Naive thymus-derived CD8-positive, alpha-beta T cell (primary cell): ENCODE data around the gene ZBTB39. TPM values are rescaled to one million over a fixed set of nuclear protein-coding genes. Genes with fewer than 3 reads are reported as not detected.

Experiments
- ATAC-seq, 2 donors: fragments of 150-1000 bp; cut with Tn5 transposase in 1 of 2; sonication (Bioruptor Pico), chemical (Tn5 transposase) in 1 of 2; 1 replicate in 1 of 2; 2 replicates in 1 of 2; pipeline ENCODE4 v1.10.0; 2021; ENCODE audit warnings: mild to moderate bottlenecking in 2 of 2, moderate library complexity in 2 of 2
- POLR2A ChIA-PET: fragments of 350-600 bp; sonication (Branson Sonifier 250); formaldehyde crosslinking; loops from one replicate; lab custom pipeline; 2021; ENCODE audit warnings: antibody characterized with exemption; lab: Charles Lee
- DNase-seq, 10 donors: peaks; one replicate each; pipeline versions ENCODE4 v3.0.0 to v3.0.0-alpha.2; 2020 to 2022
- H3K27ac Mint-ChIP-seq, 10 donors: one replicate each; pipeline ENCODE4 v1.8.0; 2020 to 2022; ENCODE audit warnings: mild to moderate bottlenecking in 10 of 10, mixed read lengths in 10 of 10, moderate library complexity in 4 of 10, inconsistent platforms in 1 of 10
- H3K27me3 Mint-ChIP-seq, 5 donors: one replicate each; pipeline ENCODE4 v1.8.0; 2021 to 2022; ENCODE audit warnings: mixed read lengths in 5 of 5
- H3K36me3 Mint-ChIP-seq, 3 donors: one replicate each; pipeline ENCODE4 v1.8.0; 2020 to 2022; ENCODE audit warnings: mixed read lengths in 3 of 3, mild to moderate bottlenecking in 2 of 3, inconsistent platforms in 1 of 3
- H3K4me1 Mint-ChIP-seq, 4 donors: one replicate each; pipeline ENCODE4 v1.8.0; 2021 to 2022; ENCODE audit warnings: mixed read lengths in 4 of 4
- H3K4me3 Mint-ChIP-seq, 10 donors: one replicate each; pipeline ENCODE4 v1.8.0; 2020 to 2022; ENCODE audit warnings: mild to moderate bottlenecking in 10 of 10, mixed read lengths in 10 of 10, moderate library complexity in 6 of 10, inconsistent platforms in 1 of 10
- H3K9me3 Mint-ChIP-seq, 9 donors: one replicate each; pipeline ENCODE4 v1.8.0; 2020 to 2022; ENCODE audit warnings: mixed read lengths in 9 of 9, mild to moderate bottlenecking in 3 of 9, inconsistent platforms in 1 of 9, moderate library complexity in 1 of 9
- polyA plus RNA-seq, 3 donors: library from polyadenylated mRNA; unstranded; fragments of 300-500 nt; fragmentation: Illumina TruSeq; gene quantifications; one replicate each; pipeline ENCODE4 v1.2.3, GENCODE V29; 2021
- total RNA-seq, 8 experiments: library from RNA in 2 of 8; stranded (reverse) in 2 of 8; gene quantifications; one replicate each; pipeline ENCODE4 v1.2.3 and lab custom pipeline; 2021 to 2026

ZBTB39 gene
- total and polyA plus RNA-seq, 5 experiments from 2014 or later, result 1.7 to 11.2 (median 2.8) TPM

DNA sequence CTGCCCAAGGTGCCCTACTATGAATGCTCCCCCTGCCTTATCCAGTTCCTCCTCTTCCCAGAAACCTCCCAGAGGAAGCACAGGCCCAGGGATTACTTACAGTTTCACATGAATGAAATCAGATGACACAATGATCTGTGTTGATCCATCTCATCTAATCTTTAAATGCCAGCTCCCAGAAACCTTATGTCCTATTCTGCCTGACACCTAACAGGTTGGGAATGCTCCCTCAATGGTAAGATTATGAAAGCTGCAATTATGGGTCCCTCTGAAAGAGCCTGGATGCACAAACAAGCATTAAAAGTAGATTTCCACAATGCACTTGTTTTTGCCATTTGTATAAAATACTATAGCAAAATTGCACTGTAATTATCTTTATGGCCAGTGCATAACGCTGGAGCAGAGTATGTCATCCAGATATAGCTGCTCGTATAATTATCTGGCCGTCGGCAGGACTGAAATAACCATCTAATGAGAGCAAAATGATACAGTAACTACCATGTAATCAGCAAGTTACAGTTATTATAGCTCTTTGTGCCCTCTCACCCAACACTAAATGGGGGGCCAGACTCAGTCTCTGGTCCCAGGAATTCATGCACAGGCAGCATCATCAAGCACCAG, 4.4 kb upstream of the ZBTB39 start:
- POLR2A ChIA-PET, result interaction anchor here (1.4 kb wide), 1 partner anchor 101 kb away, joined by 4 read pairs; the partner anchor contains the start of gene STAT6
- Mint-ChIP-seq H3K27me3 (peaks cover 0 to 11% (median 0%) of the 10 kb centered on the region in 5 donors), H3K9me3 (no peaks in the 10 kb centered on the region), H3K36me3 (no peaks in the 10 kb centered on the region), H3K4me3 (no peak overlapping the region), H3K27ac (peak overlapping the region in 2 of 10 donors; percentile 71 to 90), H3K4me1 (peaks cover 21 to 38% (median 33%) of the 10 kb centered on the region in 4 donors)
- ATAC-seq, result no peak
- no peak for DNase-seq

DNA sequence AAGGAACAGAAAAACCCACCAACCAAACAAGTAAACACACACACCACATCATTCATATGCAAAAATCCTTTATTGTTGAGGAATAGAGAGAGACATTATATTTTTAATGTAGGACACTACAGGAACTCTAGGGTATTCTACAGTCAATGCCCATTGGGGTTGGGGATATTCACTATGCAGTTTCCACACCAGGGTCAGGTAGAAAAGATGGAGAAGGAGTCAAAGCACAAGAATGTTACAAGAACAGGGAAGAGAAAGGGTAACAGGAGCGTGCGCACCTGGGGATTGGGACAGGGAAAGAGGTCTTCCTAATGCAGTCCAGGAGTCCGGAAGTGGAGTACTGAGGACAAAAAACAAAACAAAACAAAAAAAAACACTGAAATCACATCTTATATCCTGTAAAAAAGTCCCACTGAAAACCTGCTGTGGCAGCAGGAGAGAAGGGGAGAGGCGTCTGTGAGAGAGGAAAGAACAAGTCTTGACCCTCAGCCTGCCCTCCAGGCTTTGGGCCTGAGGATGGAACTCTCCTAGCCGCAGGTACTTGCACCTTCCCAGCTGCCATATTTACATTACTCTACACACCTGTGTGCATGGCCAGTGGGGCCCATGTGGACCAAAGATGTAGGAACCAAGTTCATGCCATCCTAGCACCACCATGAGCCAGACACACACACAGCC, 3.7 kb upstream of the ZBTB39 start:
- no peaks in the 10 kb centered on the region for H3K36me3 Mint-ChIP-seq
- ATAC-seq (no peak), DNase-seq (no peak)
- no peak overlapping the region for H3K4me3 Mint-ChIP-seq
- H3K4me1 Mint-ChIP-seq, result peaks cover 26 to 45% (median 39%) of the 10 kb centered on the region in 4 donors
- H3K9me3 Mint-ChIP-seq, result no peaks in the 10 kb centered on the region
- H3K27ac Mint-ChIP-seq, result peak overlapping the region in 3 of 10 donors; percentile 39 to 74 (median 73)
- POLR2A ChIA-PET, result no interaction called here
- H3K27me3 Mint-ChIP-seq, result peaks cover 0 to 11% (median 0%) of the 10 kb centered on the region in 5 donors

DNA sequence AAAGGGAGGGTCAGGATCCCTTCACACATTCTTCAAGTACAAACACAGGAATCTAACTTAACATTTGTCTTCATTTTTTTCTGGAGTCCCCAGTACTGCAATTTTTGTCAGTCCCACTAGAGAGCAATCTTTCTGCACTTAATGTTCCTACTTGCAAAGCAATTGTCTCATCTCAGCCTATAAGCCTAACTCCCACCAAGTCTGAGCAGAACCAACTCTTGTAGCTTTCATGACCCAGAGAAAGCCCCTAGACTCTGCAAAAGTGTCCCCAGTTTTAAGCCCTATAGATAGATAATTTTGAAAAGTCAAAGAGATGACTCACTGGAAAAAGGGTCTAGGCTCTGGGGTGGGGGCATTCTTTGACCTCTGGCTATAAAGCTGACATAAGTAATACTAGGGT, 1.8 kb upstream of the ZBTB39 start:
- Mint-ChIP-seq H3K4me1 (peaks cover 30 to 62% (median 52%) of the 10 kb centered on the region in 4 donors), H3K27me3 (no peaks in the 10 kb centered on the region), H3K27ac (peak overlapping the region in 9 of 10 donors; percentile 20 to 95 (median 91)), H3K36me3 (peaks cover 0 to 13% (median 7%) of the 10 kb centered on the region in 3 donors), H3K4me3 (peak overlapping the region in 8 of 10 donors; percentile 28 to 74 (median 52)), H3K9me3 (no peaks in the 10 kb centered on the region)
- DNase-seq (peak in 4 of 10 donors; percentile 45 to 73 (median 64)), ATAC-seq (peak; percentile 35 to 50)
- POLR2A ChIA-PET, result interaction anchor here (0.6 to 1.3 kb wide), 4 partner anchors 10 to 299 kb away, joined by 3 to 6 read pairs (median 4); partner anchors contain the start of gene STAT6

GRCh38 chr12:57006809-57007475, 596 bp upstream of the ZBTB39 start:
- POLR2A ChIA-PET, result interaction anchor here (0.6 to 1.5 kb wide), 4 partner anchors 52 to 216 kb away, joined by 3 to 10 read pairs (median 3); partner anchors contain the start of gene STAT6
- Mint-ChIP-seq H3K9me3 (no peaks in the 10 kb centered on the region), H3K4me1 (peaks cover 33 to 70% (median 56%) of the 10 kb centered on the region in 4 donors), H3K36me3 (peaks cover 0 to 25% (median 11%) of the 10 kb centered on the region in 3 donors), H3K27me3 (no peaks in the 10 kb centered on the region), H3K27ac (peak overlapping the region; percentile 87 to 98 (median 92)), H3K4me3 (peak overlapping the region; percentile 80 to 95 (median 89))
- DNase-seq (peak in 1 of 10 donors; percentile 25), ATAC-seq (peak; percentile 13 to 18)

DNA sequence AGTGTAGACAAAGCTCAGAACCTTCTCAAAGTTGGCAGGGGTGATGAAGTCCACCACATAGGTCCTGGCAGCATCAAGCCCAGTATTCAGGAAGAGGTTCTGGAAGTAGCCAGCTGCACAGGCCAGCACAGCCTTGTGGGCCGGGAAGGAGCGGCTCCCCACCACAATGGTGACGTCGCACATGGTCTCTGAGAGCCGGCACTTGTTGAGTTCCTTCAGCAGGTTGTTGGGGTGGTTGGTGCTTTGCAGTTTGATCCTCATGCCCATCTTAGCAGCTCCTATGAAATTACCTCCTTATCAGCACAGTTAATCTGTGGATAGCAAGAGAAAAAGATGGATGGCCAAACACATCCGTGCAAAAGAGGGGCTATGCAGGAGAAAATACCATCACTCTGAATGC, 1.7 kb downstream of the ZBTB39 start:
- H3K27ac Mint-ChIP-seq, result peak overlapping the region in 2 of 10 donors; percentile 8 to 91
- DNase-seq, result no peak
- peaks cover 29 to 76% (median 66%) of the 10 kb centered on the region in 4 donors for H3K4me1 Mint-ChIP-seq
- H3K27me3 Mint-ChIP-seq, result no peaks in the 10 kb centered on the region
- H3K9me3 Mint-ChIP-seq, result no peaks in the 10 kb centered on the region
- ATAC-seq, result no peak
- peaks cover 0 to 46% (median 11%) of the 10 kb centered on the region in 3 donors for H3K36me3 Mint-ChIP-seq
- peak overlapping the region in 9 of 10 donors; percentile 26 to 98 (median 95) for H3K4me3 Mint-ChIP-seq
- POLR2A ChIA-PET, result interaction anchor here (0.9 to 1.8 kb wide), 3 partner anchors 13 to 316 kb away, joined by 3 to 7 read pairs (median 3); partner anchors contain the start of gene PTGES3

DNA sequence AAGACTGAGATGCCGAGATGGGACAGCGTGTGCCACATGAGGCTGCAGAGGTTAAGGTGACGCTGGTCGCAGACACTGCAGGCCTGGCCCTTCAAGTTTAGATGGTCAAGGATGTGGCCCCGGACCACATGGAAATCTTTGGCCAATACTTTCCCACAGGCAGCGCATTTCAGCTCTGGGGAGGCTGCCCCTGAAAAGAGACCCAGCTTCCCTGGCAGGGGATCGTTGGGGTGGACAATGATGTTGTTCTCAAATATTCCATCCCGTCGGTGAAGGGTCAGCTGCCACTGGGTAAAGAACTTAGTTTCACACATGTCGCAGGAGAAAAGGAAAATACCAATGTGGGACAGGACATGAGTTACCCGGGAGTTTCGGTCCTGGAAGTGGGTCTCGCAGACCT, 3.0 kb downstream of the ZBTB39 start:
- ATAC-seq, result no peak
- H3K36me3 Mint-ChIP-seq, result peaks cover 0 to 59% (median 11%) of the 10 kb centered on the region in 3 donors
- H3K4me3 Mint-ChIP-seq, result peak overlapping the region in 2 of 10 donors; percentile 20 to 41
- H3K4me1 Mint-ChIP-seq, result peaks cover 33 to 84% (median 77%) of the 10 kb centered on the region in 4 donors
- no peak for DNase-seq
- peak overlapping the region in 1 of 10 donors; percentile 79 for H3K27ac Mint-ChIP-seq
- H3K9me3 Mint-ChIP-seq, result no peaks in the 10 kb centered on the region
- POLR2A ChIA-PET, result no interaction called here
- no peaks in the 10 kb centered on the region for H3K27me3 Mint-ChIP-seq

- Mint-ChIP-seq H3K4me1 (peaks cover 31 to 73% (median 64%) of the 10 kb centered on the region in 4 donors), H3K36me3 (peaks cover 0 to 74% (median 14%) of the 10 kb centered on the region in 3 donors), H3K27ac (peak overlapping the region in 2 of 10 donors; percentile 58 to 84), H3K4me3 (peak overlapping the region in 5 of 10 donors; percentile 16 to 68 (median 41)), H3K27me3 (no peaks in the 10 kb centered on the region), H3K9me3 (no peaks in the 10 kb centered on the region)
- peak; percentile 32 to 59 for ATAC-seq
- POLR2A ChIA-PET, result interaction anchor here (0.6 to 0.9 kb wide), 2 partner anchors 15 to 346 kb away, joined by 3 read pairs; partner anchors contain the start of gene TAC3
- DNase-seq, result peak; percentile 55 to 83 (median 68)
Measured at GRCh38 chr12:57001448-57001906, 4.9 kb downstream of the ZBTB39 start.

- no peaks in the 10 kb centered on the region for H3K9me3 Mint-ChIP-seq
- POLR2A ChIA-PET, result no interaction called here
- no peaks in the 10 kb centered on the region for H3K27me3 Mint-ChIP-seq
- H3K36me3 Mint-ChIP-seq, result peaks cover 0 to 81% (median 17%) of the 10 kb centered on the region in 3 donors
- H3K4me3 Mint-ChIP-seq, result no peak overlapping the region
- peak overlapping the region in 1 of 10 donors; percentile 39 for H3K27ac Mint-ChIP-seq
- peaks cover 34 to 72% (median 58%) of the 10 kb centered on the region in 4 donors for H3K4me1 Mint-ChIP-seq
- no peak for DNase-seq
- no peak for ATAC-seq
Measured at GRCh38 chr12:57000393-57000792, 6.0 kb downstream of the ZBTB39 start.

DNA sequence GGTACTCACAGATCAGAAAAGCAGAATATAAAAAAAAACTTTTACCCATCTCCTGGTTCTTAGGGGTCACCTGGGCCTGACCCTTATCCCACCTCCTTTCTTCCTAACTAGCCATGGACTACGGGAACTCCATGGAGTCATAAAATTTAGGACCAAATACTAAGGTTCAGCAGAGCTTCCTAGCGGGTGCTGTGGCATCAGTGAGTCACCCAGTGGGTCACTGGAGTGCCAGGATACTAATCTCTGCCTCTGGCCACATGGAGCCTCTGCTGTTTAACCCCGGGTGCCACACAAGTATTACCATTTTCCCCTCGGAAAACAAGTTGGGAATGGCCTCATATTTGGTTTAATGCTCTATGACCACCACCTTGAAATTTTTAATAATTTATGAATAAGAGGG, 6.9 kb downstream of the ZBTB39 start:
- Mint-ChIP-seq H3K9me3 (no peaks in the 10 kb centered on the region), H3K27ac (peak overlapping the region in 3 of 10 donors; percentile 21 to 49 (median 26)), H3K4me3 (no peak overlapping the region), H3K27me3 (no peaks in the 10 kb centered on the region), H3K4me1 (peaks cover 31 to 64% (median 49%) of the 10 kb centered on the region in 4 donors), H3K36me3 (peaks cover 0 to 81% (median 17%) of the 10 kb centered on the region in 3 donors)
- POLR2A ChIA-PET, result interaction anchor here (1.1 kb wide), 1 partner anchor 60 kb away, joined by 3 read pairs; no protein-coding TSS in a partner anchor
- DNase-seq (no peak), ATAC-seq (no peak)

DNA sequence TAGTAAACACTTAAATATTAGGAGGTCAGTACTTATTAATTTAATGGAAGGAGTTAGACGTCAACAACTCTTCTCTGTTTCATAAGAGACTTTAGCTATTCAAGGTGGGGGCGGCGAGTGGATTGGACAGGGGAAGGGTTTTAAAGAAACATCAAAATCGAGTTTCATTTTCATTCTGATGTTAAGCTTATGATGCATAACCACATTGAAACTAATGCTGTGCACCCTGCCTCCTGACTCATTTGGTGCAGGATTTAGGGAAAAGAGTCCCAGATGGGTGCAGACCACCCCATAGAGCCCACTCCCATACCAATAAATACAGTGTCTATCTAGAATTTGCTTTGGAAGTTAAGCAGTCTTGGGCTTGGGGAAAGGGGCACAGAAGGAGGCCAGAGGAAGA, 7.4 kb downstream of the ZBTB39 start:
- peaks cover 30 to 59% (median 44%) of the 10 kb centered on the region in 4 donors for H3K4me1 Mint-ChIP-seq
- no peak overlapping the region for H3K4me3 Mint-ChIP-seq

GRCh38 chr12:56998316-56998715, 8.0 kb downstream of the ZBTB39 start:
- Mint-ChIP-seq H3K27ac (peak overlapping the region in 5 of 10 donors; percentile 25 to 50 (median 44)), H3K27me3 (no peaks in the 10 kb centered on the region), H3K9me3 (no peaks in the 10 kb centered on the region), H3K4me3 (no peak overlapping the region), H3K4me1 (peaks cover 30 to 52% (median 43%) of the 10 kb centered on the region in 4 donors), H3K36me3 (peaks cover 0 to 70% (median 11%) of the 10 kb centered on the region in 3 donors)
- ATAC-seq (no peak), DNase-seq (no peak)
- POLR2A ChIA-PET, result interaction anchor here (1.0 kb wide), 1 partner anchor 273 kb away, joined by 3 read pairs; no protein-coding TSS in a partner anchor

More for the DNA sequence above, 7.4 kb downstream of the ZBTB39 start:
- DNase-seq (no peak), ATAC-seq (no peak)
- H3K9me3 Mint-ChIP-seq, result no peaks in the 10 kb centered on the region
- peaks cover 0 to 76% (median 17%) of the 10 kb centered on the region in 3 donors for H3K36me3 Mint-ChIP-seq
- POLR2A ChIA-PET, result interaction anchor here (1.0 to 1.1 kb wide), 2 partner anchors 60 to 273 kb away, joined by 3 read pairs; no protein-coding TSS in a partner anchor
- H3K27me3 Mint-ChIP-seq, result no peaks in the 10 kb centered on the region
- H3K27ac Mint-ChIP-seq, result peak overlapping the region in 4 of 10 donors; percentile 26 to 66 (median 50)
